Right renal pelvis (tissue), 4 donors: Measurements from ENCODE around the gene COL16A1. TPM values are rescaled to one million over a fixed set of nuclear protein-coding genes. Genes with fewer than 3 reads are reported as not detected.

Experiments
- DNase-seq, 4 donors: peaks; one replicate each; pipeline ENCODE4 v3.0.0-alpha.2; 2013; ENCODE audit warnings: low read depth in 4 of 4, low spot score in 3 of 4, missing footprints in 1 of 4
- polyA plus RNA-seq, 4 donors: library from polyadenylated mRNA; unstranded; fragments of 120-200 nt; gene quantifications; one replicate each; pipeline ENCODE4 v1.2.1, GENCODE V29; 2013; ENCODE audit not compliant: insufficient read length in 4 of 4

The COL16A1 gene
- polyA plus RNA-seq, 4 donors = 45.0 to 56.2 (median 49.2) TPM

DNA sequence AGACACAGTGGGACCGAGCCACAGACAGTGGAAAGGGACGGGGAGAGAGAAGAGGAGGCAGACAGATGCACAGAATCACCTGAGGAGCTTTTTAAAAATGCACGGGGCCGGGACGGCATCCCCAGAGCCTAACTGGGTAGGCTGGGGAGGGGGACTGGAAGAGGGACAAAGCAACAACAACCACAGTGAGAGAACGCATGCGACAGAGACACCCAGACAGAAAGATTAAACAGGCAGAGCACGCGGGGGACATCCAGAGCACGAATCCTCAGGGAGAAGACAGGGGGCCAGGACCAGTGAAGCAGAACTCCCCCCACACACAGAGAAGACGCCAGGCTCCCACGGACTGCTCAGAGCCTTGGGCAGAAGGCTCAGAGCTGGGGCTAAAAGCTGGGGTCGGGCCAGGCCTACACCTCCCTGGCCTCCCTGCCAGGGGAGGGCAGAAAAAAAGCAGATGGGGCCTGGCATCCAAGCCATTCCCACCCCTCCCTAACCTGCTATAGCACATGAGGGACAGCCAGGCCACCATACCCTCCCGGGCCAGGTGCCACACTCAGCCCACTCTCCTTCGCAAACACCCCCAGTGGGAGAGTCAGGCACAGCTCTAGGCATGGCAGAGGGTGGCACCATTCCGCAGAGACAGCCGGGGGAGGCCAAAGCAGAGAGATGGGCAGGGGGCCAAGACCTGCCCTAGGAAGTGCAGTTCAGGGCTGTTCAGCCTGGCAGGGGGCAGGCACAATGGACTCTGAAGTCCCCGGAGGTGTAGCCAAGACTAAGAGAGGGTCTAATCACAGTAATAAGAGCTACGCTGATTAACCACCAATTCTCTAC lies 29.8 kb upstream of the COL16A1 start:
- DNase-seq = no peak

DNA sequence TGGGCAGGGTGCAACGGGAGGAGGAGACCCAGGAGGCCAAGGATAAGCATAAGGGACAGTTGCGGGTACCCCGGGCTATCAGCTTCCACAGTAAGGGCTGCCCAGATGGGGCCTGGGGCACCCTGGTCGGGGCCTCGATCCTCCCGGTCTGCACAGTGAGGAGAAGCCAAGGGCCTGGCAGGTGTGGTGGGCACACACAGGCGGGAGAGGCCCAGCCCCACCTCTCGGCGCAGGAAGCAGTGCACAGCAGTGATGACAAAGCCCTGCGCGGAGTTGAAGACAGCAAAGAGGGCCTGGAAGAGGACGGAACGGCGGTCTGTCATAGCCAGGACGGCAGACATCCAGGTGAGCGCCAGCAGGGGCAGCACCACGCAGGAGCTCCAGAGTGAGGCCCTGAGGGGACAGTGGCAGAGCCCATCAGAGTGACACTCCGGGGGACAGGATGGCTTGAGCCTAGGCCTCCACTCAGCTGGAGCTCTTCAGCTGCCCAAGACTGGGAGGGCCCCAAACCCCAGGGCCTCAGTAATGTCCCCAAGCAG lies 29.0 kb upstream of the COL16A1 start:
- DNase-seq = no peak

DNA sequence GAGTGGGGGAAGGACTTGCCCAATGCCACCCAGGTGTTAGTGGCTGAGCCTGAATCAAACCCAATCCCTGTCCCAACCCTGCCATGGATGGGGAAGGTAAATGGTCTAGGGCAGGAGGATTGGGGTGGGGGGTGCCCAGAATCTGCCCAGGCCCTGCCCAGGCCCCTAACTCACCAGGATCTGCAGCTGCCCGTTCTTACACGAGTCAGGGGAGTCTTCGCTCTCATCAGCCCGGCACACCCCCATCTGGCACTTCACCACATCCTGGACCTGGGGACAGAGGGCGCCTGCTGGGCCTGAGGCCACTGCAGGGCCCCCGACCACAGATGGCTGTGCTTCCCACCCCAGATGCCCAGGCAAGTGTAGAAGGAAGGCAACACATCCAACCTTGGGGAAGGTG lies 28.5 kb upstream of the COL16A1 start:
- no peak for DNase-seq

DNA sequence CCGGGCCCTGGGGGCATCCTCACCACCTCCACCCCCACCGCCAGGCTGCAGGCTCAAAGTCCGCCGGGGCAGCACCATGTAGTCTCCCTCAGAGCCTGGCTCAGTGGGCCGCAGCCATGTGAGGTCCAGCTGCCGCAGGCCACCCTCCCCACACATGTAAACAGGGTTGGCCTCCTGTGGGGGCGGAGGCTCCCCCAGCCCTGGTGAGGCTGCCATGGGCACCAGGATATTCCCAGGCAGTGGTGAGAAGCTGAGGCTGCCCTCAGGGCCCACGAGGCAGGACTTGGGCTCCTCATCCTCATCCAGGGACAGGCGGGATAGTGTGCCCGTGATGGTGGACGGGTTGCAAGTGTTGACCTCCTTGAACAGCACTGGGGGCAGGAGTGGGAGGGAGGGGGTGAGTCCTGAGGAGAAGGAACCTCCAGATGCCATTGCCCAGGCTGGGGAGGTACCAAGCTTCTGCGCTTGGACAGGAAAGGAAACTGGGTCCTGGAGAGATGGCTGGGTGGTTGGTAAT lies 27.3 kb upstream of the COL16A1 start:
- DNase-seq = no peak

DNA sequence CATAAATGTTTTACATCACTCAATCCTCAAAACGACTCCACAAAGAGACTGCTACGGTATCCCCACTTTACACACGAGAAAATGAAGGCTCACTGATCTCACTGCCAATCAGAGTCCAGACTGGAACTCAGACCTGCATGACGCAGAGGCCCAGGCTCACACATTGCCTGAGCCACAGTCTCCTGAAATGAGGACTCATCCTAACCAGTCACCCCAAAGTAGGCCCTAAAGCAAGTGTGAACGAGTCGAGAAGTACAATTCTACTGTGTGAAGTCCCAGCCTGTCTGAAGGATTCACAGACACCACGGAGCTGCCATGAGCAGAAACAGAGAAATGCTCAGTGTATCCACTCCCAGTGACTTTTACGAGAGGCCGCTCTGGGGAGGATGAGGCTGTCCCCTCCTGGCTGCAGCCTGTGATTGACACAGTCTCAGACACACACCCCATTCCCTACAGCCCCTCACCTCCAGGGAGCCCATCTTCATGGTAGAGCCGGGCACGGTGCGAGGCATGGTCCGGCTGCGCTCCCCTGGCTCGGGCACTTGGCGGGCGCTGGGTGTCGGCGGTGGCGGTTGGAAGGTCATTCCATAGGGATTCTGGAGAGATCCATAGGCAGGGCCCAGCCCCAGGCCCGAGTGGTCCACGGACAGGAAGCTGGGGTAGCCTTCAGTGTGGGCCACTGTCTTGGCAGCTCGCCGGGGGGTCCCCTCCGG lies 26.7 kb upstream of the COL16A1 start:
- DNase-seq = no peak

DNA sequence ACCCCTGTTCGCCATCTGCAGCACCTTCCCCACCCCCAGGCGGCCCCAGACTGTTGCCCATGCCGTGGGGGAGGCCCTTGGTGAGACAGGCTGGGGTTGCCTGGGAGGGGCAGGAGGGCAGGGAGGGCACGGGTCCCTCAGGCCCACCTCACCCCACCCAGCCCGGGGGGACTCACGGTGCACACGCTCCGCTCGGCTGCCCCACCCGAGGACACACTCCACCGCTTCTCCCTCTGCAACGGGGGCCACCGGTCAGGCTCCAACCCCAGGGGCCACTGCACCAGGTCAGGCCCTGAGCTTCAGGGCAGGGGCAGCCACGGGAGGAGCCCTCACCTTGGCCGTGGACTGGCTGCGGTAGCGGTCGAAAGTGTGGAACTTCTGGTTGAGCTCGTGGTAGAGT lies 24.0 kb upstream of the COL16A1 start:
- DNase-seq = no peak

DNA sequence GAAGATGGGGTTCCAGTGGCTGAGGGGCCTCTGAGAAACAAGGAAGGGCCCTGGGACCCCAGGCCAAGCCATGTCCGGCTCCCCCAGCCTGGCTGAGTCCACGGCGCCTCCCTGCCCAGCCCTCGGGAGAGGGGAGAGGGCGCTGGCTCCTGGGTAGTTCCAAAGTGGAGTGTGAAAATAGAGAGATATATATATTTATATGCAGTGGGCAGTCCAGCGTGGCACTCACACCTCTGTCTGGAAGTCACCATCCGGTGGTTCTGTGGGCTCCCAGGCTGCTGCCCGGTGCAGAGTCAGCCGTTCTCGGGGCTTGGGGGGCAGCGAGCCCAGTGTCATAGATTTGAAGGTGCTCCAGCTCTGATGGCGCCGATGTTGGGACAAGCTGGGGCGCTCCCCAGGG lies 23.4 kb upstream of the COL16A1 start:
- no peak for DNase-seq

DNA sequence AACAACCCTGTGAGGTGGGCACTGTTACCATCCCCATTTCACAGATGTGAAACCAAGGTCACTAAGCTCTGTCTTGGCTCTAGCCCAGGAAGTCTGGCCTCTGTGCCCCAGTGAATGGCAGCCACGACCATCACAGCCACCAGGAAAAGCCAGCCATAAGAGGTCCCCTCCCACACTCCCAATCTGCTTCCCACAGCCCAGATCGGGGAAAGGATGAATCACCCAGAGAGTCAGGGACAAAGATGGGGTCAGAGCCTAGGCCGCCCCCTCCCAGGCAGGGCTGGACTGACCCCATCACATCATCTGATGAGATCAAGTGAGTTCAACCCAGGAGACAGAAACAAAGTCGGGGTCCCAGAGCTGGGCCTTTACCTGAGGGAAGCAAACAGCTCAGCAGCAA lies 22.9 kb upstream of the COL16A1 start:
- no peak for DNase-seq

DNA sequence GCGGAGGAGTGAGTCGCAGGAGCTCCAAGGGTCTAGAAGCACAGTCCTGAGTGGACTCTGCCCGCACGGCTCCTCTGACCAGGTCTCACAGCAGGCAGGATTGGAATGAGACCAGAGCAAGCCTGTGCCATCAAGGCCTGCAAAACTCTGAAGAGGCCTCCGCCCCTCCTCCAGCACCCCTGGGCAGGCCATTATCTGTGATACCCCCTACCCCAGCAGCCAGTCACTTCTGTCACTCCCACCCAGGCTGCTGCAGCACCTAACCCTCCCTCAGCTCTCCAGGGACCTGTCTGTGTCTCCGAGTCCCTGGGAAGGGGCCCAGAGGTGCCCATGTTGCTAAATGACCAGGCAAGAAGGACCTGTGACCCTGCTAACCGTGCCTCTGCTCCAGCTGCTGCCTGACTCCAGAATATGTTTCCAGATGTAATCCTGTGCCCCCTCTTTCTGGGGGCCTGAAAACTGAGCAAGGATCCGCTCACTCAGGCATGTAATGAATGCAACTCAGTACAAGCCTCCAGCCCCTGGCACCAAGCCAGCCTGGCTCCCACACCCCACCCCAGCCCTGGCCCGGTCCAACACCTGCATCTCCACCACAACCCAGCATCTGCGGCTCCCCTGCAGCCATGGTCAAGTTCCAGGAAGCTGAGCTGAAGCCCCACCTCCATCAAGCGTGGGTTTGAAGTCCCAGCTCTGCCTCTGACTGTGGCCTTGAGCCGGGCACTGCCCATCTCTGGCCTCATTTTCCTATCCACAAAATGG lies 22.1 kb upstream of the COL16A1 start:
- DNase-seq = no peak

DNA sequence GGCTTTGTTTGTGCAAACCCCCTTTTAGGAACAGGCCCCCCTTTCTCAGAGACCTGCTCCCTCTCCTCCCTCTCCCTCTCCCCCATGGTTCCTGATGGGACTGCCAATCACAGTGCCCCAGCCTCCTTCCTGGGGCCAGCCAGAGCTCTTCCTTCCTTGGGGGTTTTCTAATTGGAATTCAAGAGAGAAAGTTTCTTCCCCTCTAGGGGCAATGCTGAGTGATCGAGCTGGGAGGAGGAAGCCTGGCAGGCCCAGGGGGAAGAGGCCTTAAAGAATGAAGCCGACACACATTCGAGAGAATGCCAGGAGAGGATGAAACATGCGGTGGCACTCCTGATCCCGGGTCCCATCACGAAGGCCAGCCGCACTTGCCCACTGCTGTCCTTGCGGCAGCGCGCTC lies 21.3 kb upstream of the COL16A1 start:
- DNase-seq = no peak

DNA sequence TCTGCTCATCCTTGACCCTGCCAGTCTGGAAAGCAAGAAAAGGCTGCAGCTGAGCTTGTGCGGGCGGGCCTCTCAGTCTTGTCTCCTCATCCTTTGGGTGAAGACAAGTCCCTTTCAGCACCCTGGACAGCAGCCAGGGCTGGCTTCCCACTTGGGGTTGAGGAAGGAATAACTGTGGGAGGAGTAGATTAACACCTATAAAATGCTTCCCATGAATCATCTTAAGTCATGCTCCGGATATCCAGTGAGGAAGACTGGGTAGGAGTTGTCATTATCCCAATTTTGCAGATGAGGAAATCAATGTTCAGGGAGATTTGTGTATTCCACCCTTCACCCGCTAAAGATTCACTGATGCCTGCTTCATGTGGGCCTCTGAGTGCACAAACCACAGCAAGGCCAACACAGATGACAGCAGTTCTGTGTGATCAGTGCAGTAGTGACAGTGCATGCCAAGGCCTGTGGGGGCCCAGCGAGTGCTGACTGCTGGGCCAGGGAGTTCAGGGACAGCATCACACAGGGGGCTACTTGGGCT lies 20.1 kb upstream of the COL16A1 start:
- peak; percentile 71 to 79 (median 74) for DNase-seq

DNA sequence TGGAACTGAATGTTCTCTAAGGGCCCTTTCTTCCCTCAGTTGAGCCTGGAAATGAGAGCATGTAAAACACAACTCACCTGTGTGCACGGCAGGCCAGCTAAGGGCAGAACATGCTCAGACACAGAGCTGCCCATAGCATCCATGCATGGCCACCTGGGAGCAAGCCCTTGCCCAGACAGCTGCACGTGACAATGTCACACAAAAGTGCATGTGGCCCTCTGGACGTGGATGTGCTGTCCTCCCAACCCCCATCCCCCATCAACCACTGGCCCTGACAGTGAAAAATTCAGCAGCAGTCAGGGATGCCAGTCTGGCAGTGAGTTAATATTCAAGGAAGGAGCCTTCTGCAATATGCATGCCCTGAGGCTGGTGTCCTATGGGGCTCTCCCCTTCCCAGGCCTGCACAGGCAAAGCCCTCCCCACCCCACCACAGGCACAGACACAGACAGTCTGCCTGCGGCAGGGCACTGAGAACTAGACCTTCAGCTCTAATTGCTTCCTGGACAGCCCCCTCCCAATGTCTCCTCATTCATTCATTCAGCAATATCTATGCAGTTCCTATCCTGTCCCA lies 14.6 kb upstream of the COL16A1 start:
- no peak for DNase-seq

DNA sequence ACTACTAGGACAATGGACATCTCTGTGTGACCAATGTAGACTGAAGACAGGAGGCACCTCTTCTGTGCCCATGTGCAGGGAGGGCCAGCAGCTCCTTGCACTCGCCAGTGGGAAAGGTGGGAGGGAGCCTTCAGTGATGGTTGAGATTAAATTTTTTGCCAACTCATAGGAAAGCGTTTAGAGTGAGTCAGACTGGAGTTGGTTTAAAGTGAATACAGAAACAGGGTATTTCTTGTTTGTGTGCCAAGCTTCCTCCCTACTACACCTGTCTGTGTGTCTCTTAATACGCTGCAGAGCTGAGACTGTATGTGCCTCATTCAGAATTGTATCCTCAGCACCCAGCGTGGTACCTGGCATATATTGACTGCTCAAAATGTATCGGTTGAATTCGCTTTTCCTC lies 13.5 kb upstream of the COL16A1 start:
- DNase-seq = no peak

DNA sequence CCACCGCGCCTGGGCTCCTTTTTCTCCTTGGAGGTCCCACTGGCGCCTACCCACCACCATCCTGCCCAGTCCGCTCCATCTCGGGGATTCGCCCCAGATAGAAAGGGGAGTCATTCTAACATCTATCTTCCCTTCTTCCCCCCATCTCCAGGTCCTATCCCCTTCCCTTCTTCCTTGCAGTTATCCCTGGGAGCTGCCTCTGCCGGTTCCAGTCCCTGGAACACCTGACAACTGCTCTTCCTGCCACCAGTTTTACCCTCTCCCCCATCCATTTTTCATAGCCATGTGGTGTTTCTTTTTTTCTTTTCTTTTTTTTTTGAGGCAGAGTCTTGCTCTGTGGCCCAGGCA lies 12.0 kb upstream of the COL16A1 start:
- DNase-seq = no peak

DNA sequence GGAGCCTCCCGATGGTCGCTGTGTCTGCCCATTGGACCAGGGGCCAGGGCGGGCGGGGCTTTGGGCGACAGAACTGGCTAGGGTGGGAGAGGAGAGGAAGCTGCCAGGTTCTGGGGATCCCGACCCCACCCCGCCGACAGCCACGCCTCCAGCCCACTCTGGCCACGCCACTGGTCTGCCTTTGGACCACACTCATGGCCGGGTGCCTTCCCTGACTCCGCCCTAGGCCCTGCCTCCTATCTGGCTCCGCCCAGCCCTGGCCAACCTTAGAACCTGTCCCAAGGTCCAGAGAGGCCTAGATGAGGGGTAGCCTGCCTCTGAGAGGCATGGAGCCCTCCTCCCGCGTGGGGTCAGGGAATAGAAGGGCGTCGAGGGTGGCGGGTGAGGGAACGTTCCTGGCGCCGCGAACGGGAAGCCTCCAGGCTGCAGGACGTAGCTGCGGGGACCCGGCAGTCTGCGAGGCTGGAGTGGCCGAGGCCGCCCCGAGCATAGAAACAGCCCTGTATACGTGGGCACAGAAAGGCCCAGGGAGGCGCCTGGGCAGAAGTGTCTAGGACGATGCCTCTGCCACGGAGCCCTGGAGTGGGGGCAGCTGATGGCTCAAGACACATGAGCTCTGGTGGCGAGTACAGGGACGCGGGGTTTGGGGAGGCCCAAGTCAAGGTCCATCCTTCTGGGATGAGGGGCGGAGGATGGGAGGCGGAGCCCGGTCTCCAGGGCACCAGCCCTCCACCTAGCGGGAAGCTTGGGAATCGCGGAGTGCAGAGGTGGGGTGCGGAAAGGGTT lies 11.5 kb upstream of the COL16A1 start:
- peak; percentile 79 to 88 (median 86) for DNase-seq

DNA sequence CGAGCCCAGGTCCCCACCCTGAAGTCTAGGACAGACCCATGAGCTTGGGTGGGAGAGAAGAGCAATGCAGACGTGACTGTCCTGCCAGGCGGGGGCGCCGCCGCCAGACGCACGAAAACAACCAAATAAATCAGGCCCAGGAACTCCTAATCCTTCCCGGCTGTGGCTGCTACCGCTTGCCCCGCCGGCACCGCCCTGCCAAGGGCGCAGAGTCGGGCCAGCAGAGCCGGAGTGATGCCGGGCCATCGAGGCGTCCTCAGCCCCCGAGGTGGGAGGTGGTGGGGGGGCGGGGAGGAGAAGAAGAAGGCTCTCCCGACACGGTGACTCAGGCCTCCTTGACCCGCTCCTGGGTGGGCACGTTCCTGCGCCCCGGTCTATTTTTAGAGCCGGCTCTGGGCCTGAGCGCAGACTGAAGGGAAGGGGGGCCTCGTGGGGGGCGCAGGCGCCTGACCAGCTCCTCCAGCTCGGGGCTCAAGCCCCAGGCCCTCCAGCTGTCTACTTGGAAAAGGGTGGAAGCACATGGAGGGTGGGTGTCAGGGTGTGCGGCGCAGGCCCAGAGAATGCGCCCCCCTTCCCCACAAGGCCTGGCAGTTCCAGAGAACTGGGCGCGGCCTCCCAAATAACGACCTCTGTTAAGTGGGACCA lies 10.7 kb upstream of the COL16A1 start:
- peak in 1 of 4 donors; percentile 52 for DNase-seq

DNA sequence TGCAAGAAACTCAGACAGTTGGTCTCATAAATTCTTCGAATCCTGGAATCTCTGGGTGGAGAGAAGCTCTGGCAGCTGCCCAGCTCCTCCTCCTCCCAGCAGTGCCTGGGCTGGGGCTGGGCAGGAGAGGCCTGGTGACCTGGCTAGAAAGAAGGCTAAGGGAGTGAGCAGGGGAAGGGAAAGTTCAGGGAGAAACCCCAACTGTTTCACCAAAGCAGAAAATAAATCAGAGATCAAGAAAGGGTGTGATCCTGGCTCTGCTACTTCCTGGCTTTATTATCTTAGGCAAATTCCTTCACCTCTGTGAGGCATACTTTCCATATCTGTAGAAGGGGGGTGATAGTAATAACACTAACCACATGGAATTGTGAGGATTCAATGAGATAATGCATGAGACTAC lies 8.8 kb upstream of the COL16A1 start:
- no peak for DNase-seq

DNA sequence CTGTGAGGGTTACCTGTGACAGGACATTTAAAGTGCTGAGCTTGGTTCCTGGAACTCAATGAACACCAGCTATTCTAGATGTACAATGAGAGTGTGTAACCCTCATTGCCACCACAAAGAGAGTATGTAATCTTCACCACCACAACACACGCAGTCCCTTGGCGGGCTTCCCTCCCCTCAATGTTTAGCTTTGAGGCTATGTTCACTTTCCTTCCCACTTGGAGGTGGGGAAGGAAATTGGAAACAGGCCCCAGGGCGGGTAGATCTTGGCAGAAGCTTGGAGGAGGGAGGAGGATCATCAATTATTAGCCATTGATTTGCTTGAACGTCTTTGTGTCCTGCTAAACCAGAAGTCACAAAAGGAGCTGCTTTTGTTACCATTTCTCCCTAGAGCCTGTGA lies 8.3 kb upstream of the COL16A1 start:
- DNase-seq = no peak

DNA sequence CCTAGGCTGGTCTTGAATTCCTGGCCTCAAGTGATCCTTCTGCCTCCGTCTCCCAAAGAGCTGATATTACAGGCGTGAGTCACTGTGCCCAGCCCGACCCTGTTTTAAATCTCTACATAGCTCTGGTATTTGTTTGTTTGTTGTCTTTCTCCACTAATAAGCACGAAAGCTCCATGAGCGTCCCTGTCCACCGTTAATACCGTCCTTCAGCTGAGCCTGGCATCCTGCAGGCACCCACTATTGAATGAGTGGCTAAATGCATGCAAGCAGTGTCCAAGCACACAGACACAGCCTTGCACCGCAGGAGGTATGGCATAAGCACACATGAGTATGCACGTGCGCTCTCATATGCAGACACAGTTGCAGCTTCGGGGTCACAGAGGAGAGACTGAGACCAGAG lies 4.5 kb upstream of the COL16A1 start:
- no peak for DNase-seq
